Ovary (tissue), 3 donors: ENCODE data around the gene IRAK1BP1.

Source experiments
- EP300 ChIP-seq: sonication (generic); formaldehyde crosslinking; IDR thresholded peaks from one replicate; pipeline ENCODE4 v1.6.1; 2017; ENCODE audit warnings: antibody characterized with exemption
- TF ChIP-seq, protein P1 (sequence below), 3 donors: fragments of 450-650 bp in 2 of 3; fragments of 200-600 bp in 1 of 3; IDR thresholded peaks; one replicate each; pipeline versions ENCODE4 v1.5.1 to v1.8.0; 2016 to 2022; ENCODE audit warnings: antibody characterized with exemption in 3 of 3, mild to moderate bottlenecking in 1 of 3
- donor health status: DM: no; HTN: no; CAD: no.

- TF ChIP-seq, protein P1, sequence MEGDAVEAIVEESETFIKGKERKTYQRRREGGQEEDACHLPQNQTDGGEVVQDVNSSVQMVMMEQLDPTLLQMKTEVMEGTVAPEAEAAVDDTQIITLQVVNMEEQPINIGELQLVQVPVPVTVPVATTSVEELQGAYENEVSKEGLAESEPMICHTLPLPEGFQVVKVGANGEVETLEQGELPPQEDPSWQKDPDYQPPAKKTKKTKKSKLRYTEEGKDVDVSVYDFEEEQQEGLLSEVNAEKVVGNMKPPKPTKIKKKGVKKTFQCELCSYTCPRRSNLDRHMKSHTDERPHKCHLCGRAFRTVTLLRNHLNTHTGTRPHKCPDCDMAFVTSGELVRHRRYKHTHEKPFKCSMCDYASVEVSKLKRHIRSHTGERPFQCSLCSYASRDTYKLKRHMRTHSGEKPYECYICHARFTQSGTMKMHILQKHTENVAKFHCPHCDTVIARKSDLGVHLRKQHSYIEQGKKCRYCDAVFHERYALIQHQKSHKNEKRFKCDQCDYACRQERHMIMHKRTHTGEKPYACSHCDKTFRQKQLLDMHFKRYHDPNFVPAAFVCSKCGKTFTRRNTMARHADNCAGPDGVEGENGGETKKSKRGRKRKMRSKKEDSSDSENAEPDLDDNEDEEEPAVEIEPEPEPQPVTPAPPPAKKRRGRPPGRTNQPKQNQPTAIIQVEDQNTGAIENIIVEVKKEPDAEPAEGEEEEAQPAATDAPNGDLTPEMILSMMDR (IDR thresholded peaks at IDR 0.05), result no peak
- no peak for TF ChIP-seq EP300
These were observed 26.2 kb upstream of the IRAK1BP1 start for GRCh38 chr6:78841111-78841510.
